Measurements from ENCODE around the gene EPHB1. TPM values are rescaled to one million over a fixed set of nuclear protein-coding genes. Genes with fewer than 3 reads are reported as not detected.

The EPHB1 gene
- total RNA-seq, 2 donors from 2014 or later = 0.59 to 0.62 TPM

GRCh38 chr3:135175728-135176277 lies 380.7 kb downstream of the EPHB1 start:
- Mint-ChIP-seq H3K27me3 (no peaks in the 10 kb centered on the region), H3K4me1 (ENCODE audit: low read depth in 2 of 2) (no peaks in the 10 kb centered on the region)
- ATAC-seq = no peak

DNA sequence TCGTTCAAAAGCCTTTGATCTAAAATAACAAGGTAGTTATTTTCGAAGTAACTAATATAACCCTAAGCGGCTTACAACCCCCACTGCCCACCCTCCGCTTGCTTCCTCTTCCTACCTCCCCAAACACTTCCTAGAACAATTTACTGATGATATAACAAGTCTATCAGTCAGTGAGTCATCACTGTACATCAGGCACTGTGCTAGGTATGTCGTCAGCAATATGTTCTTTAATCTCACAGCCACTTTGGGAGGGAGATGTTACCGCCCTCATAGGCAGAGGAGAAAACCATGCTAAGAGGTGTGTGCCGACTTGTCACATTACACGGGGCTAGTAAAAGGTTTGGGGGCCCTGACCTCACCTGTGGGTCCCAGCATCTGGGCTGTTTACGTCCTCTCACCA lies 381.8 kb downstream of the EPHB1 start:
- ATAC-seq = no peak
- Mint-ChIP-seq H3K9me3 (peaks cover 8% of the 10 kb centered on the region), H3K27ac (no peak overlapping the region), H3K27me3 (no peaks in the 10 kb centered on the region), H3K4me1 (ENCODE audit: low read depth in 2 of 2) (no peaks in the 10 kb centered on the region), H3K4me3 (no peak overlapping the region), H3K36me3 (no peaks in the 10 kb centered on the region)
- DNase-seq (ENCODE audit: low spot score) = no peak

More at GRCh38 chr3:135175728-135176277, 380.7 kb downstream of the EPHB1 start:
- Mint-ChIP-seq H3K36me3 (no peaks in the 10 kb centered on the region), H3K9me3 (peaks cover 8% of the 10 kb centered on the region), H3K4me3 (no peak overlapping the region), H3K27ac (no peak overlapping the region)
- DNase-seq (ENCODE audit: low spot score) = no peak

GRCh38 chr3:135178566-135178965 lies 383.5 kb downstream of the EPHB1 start:
- DNase-seq (ENCODE audit: low spot score) (no peak), ATAC-seq (no peak)
- H3K27me3 Mint-ChIP-seq = peaks cover 0 to 5% of the 10 kb centered on the region in 2 donors

DNA sequence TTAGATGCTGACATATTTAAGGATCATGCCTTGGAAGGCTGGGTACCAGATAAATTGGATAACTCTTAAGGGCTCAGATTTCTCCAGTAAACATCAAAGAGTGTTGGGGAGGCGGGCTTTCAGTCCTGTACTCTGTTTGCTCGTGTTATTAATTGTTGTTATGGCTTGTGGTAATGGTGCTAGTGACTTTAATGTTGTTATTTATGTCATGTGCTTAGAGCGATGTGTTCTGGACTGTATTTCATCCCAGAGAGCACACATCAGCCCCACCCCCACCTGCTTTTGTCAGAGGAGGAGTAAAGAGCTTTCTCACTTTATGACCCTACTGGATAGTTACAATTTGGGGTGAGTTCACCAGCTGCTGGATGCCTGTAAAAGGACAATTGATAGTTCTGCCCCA lies 386.3 kb downstream of the EPHB1 start:
- peaks cover 11% of the 10 kb centered on the region for H3K9me3 Mint-ChIP-seq
- H3K36me3 Mint-ChIP-seq = no peaks in the 10 kb centered on the region
- no peak overlapping the region for H3K4me3 Mint-ChIP-seq
- ATAC-seq (no peak), DNase-seq (ENCODE audit: low spot score) (no peak)
- no peaks in the 10 kb centered on the region for H3K4me1 Mint-ChIP-seq (ENCODE audit: low read depth in 2 of 2)
- H3K27me3 Mint-ChIP-seq = peaks cover 0 to 8% of the 10 kb centered on the region in 2 donors
- no peak overlapping the region for H3K27ac Mint-ChIP-seq

More at GRCh38 chr3:135178566-135178965, 383.5 kb downstream of the EPHB1 start:
- Mint-ChIP-seq H3K4me1 (ENCODE audit: low read depth in 2 of 2) (no peaks in the 10 kb centered on the region), H3K27ac (no peak overlapping the region), H3K9me3 (peaks cover 10% of the 10 kb centered on the region), H3K4me3 (no peak overlapping the region), H3K36me3 (no peaks in the 10 kb centered on the region)

DNA sequence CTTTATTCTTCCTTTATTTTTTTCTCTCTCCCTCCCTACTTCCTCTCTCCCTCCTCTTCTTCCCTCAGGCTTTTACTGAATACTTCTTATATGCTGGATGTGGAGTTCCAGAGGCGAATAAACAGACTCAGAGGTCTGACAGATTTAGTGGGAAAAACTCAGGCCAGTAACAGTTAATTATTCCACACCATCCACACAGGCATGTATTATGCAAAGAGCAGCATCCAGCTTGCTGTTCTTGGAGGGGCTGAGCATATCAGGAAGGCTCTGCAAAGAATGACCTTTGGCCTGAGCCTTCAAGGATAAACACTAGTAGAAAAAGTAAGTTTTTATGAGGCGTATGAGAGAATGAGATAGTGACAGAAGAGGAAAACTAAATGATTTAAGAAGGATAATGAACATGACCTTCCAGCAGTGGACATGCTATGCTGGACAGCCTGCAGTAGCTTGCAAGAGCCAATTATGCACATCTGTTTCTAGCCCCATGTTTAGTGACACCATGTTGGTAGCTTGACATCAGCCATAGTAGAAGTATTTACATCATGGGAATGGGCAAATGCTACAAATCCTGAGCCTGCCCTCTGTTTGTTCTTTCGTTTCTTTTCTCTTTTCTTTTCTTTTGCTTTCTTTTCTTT lies 387.4 kb downstream of the EPHB1 start:
- Mint-ChIP-seq H3K27me3 (peaks cover 0 to 8% of the 10 kb centered on the region in 2 donors), H3K4me3 (no peak overlapping the region), H3K27ac (no peak overlapping the region), H3K36me3 (no peaks in the 10 kb centered on the region), H3K4me1 (ENCODE audit: low read depth in 2 of 2) (no peaks in the 10 kb centered on the region), H3K9me3 (peaks cover 11% of the 10 kb centered on the region)
- ATAC-seq = no peak
- DNase-seq (ENCODE audit: low spot score) = no peak

DNA sequence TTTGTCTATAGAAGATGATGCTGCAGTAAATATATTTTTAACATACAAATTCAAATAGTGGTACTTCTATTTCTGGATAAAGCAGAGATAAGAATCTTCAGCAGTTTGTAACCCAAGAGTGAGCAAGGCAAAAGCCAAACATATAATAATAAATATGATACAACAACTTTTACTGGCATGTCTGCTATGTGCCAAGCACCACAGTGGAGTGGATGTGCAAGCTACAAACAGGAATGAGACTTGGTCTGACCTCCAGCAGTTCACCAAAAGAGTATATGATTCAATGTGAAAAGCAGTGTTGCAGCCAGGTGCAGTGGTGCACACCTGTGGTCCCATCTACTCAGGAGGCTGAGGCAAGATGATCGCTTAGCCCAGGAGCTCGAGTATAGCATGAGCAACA lies 395.6 kb downstream of the EPHB1 start:
- H3K27me3 Mint-ChIP-seq = no peaks in the 10 kb centered on the region
- H3K4me3 Mint-ChIP-seq = no peak overlapping the region
- no peak for ATAC-seq
- DNase-seq (ENCODE audit: low spot score) = no peak
- no peak overlapping the region for H3K27ac Mint-ChIP-seq
- no peaks in the 10 kb centered on the region for H3K9me3 Mint-ChIP-seq
- no peaks in the 10 kb centered on the region for H3K4me1 Mint-ChIP-seq (ENCODE audit: low read depth in 2 of 2)
- H3K36me3 Mint-ChIP-seq = no peaks in the 10 kb centered on the region

GRCh38 chr3:135191708-135192107 lies 396.6 kb downstream of the EPHB1 start:
- DNase-seq (ENCODE audit: low spot score) (no peak), ATAC-seq (no peak)
- Mint-ChIP-seq H3K36me3 (no peaks in the 10 kb centered on the region), H3K9me3 (no peaks in the 10 kb centered on the region), H3K27me3 (no peaks in the 10 kb centered on the region), H3K4me1 (ENCODE audit: low read depth in 2 of 2) (no peaks in the 10 kb centered on the region), H3K4me3 (no peak overlapping the region), H3K27ac (no peak overlapping the region)

- Mint-ChIP-seq H3K27me3 (no peaks in the 10 kb centered on the region), H3K4me1 (ENCODE audit: low read depth in 2 of 2) (no peaks in the 10 kb centered on the region), H3K36me3 (no peaks in the 10 kb centered on the region), H3K9me3 (no peaks in the 10 kb centered on the region), H3K27ac (no peak overlapping the region), H3K4me3 (no peak overlapping the region)
- no peak for ATAC-seq
- no peak for DNase-seq (ENCODE audit: low spot score)
Observed at GRCh38 chr3:135192929-135193328, 397.9 kb downstream of the EPHB1 start.

DNA sequence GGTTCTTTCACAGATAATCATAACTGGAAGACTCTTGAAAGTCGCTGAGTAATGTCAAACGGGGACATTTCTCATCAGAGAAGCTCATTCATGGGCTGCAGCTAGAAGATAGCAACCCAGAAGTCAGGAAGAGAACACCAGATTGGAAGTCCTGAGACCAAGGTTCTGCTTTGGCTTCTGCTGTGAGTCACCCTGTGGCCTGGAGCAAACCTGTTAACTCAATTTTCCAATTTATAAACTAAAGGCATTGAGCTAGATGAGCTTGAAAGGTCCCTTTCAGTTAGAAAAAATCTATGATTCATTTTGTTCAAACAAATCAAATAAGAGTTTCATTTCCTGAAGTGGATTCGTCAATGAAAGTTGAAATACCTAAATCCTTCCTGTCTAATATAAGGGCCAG lies 402.2 kb downstream of the EPHB1 start:
- peaks cover 10% of the 10 kb centered on the region for H3K9me3 Mint-ChIP-seq
- no peaks in the 10 kb centered on the region for H3K36me3 Mint-ChIP-seq
- ATAC-seq (no peak), DNase-seq (ENCODE audit: low spot score) (no peak)
- no peak overlapping the region for H3K4me3 Mint-ChIP-seq
- H3K4me1 Mint-ChIP-seq (ENCODE audit: low read depth in 2 of 2) = no peaks in the 10 kb centered on the region
- H3K27me3 Mint-ChIP-seq = no peaks in the 10 kb centered on the region
- H3K27ac Mint-ChIP-seq = no peak overlapping the region

- ATAC-seq (no peak), DNase-seq (ENCODE audit: low spot score) (no peak)
- no peak overlapping the region for H3K27ac Mint-ChIP-seq
- no peaks in the 10 kb centered on the region for H3K27me3 Mint-ChIP-seq
- no peaks in the 10 kb centered on the region for H3K4me1 Mint-ChIP-seq (ENCODE audit: low read depth in 2 of 2)
- peaks cover 14% of the 10 kb centered on the region for H3K9me3 Mint-ChIP-seq
- no peak overlapping the region for H3K4me3 Mint-ChIP-seq
- no peaks in the 10 kb centered on the region for H3K36me3 Mint-ChIP-seq
Observed at GRCh38 chr3:135197856-135198255, 402.8 kb downstream of the EPHB1 start.

DNA sequence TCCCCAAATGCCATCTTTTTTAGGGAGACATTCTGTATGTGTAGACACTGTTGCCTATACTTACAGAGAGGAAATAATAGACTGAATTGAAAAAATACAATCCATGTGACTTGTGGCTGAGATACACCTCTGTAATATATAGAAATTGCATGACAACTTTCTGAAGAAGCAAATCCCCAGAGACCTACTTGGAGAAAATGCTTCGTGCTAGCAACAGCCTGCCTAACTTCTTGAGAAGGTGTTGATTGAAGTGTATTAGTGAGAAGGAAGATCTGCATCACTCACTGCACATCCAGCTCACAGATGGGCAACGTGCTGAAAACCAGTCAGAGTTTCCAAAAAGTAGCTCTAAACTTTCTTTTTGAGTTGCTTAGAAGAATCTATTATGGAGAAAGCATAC lies 404.1 kb downstream of the EPHB1 start:
- no peaks in the 10 kb centered on the region for H3K27me3 Mint-ChIP-seq
- H3K36me3 Mint-ChIP-seq = no peaks in the 10 kb centered on the region

DNA sequence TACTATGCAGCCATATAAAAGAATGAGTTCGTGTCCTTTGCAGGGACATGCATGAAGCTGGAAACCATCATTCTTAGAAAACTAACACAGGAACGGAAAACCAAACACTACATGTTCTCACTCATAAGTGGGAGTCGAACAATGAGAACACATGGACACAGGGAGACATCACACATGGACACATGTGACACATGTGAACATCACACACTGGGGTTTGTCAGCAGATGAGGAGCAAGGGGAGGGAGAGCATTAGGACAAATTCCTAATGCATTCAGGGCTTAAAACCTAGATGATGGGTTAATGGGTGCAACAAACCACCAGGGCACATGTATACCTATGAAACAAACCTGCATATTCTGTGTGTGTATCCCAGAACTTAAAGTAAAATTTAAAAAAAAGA lies 408.0 kb downstream of the EPHB1 start:
- H3K4me1 Mint-ChIP-seq (ENCODE audit: low read depth in 2 of 2) = no peaks in the 10 kb centered on the region
- H3K9me3 Mint-ChIP-seq = peaks cover 22% of the 10 kb centered on the region
- H3K4me3 Mint-ChIP-seq = no peak overlapping the region
- no peaks in the 10 kb centered on the region for H3K36me3 Mint-ChIP-seq
- DNase-seq (ENCODE audit: low spot score) (no peak), ATAC-seq (no peak)
- no peaks in the 10 kb centered on the region for H3K27me3 Mint-ChIP-seq
- no peak overlapping the region for H3K27ac Mint-ChIP-seq

More for the DNA sequence above, 404.1 kb downstream of the EPHB1 start:
- no peaks in the 10 kb centered on the region for H3K4me1 Mint-ChIP-seq (ENCODE audit: low read depth in 2 of 2)
- DNase-seq (ENCODE audit: low spot score) = no peak
- ATAC-seq = no peak
- no peak overlapping the region for H3K27ac Mint-ChIP-seq
- H3K9me3 Mint-ChIP-seq = peaks cover 16% of the 10 kb centered on the region
- no peak overlapping the region for H3K4me3 Mint-ChIP-seq

GRCh38 chr3:135213213-135213612 lies 418.2 kb downstream of the EPHB1 start:
- H3K36me3 Mint-ChIP-seq = no peaks in the 10 kb centered on the region
- H3K27me3 Mint-ChIP-seq = peaks cover 4 to 7% of the 10 kb centered on the region in 2 donors
- H3K27ac Mint-ChIP-seq = no peak overlapping the region
- ATAC-seq (no peak), DNase-seq (ENCODE audit: low spot score) (no peak)
- no peaks in the 10 kb centered on the region for H3K4me1 Mint-ChIP-seq (ENCODE audit: low read depth in 2 of 2)
- no peak overlapping the region for H3K4me3 Mint-ChIP-seq
- peaks cover 5% of the 10 kb centered on the region for H3K9me3 Mint-ChIP-seq

GRCh38 chr3:135213822-135214221 lies 418.8 kb downstream of the EPHB1 start:
- H3K4me3 Mint-ChIP-seq = no peak overlapping the region
- H3K36me3 Mint-ChIP-seq = no peaks in the 10 kb centered on the region
- no peaks in the 10 kb centered on the region for H3K4me1 Mint-ChIP-seq (ENCODE audit: low read depth in 2 of 2)
- DNase-seq (ENCODE audit: low spot score) (no peak), ATAC-seq (no peak)
- H3K9me3 Mint-ChIP-seq = peaks cover 8% of the 10 kb centered on the region
- H3K27ac Mint-ChIP-seq = no peak overlapping the region
- H3K27me3 Mint-ChIP-seq = peaks cover 4 to 7% of the 10 kb centered on the region in 2 donors

DNA sequence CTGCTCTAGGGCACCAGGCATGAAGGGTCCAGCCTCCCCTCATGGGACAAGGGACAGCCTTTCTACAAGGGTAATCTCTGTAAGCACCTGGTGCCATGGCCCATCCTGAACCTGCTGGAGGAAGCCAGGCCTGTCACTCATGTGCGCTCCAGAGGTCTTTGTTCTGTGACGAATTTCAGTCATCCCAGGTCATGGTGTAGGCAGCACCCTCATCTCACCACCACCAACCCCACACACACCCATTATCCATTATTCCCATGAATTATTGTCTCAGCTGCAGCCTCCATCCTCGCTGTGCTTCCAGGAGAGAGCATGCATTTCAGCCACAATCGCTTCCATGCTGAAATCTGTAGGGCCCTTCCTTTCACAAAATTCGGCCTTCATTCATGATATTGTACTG lies 419.3 kb downstream of the EPHB1 start:
- H3K9me3 Mint-ChIP-seq = peaks cover 12% of the 10 kb centered on the region
- no peaks in the 10 kb centered on the region for H3K4me1 Mint-ChIP-seq (ENCODE audit: low read depth in 2 of 2)
- no peaks in the 10 kb centered on the region for H3K36me3 Mint-ChIP-seq
- no peak overlapping the region for H3K4me3 Mint-ChIP-seq
- ATAC-seq = no peak
- DNase-seq (ENCODE audit: low spot score) = no peak
- H3K27me3 Mint-ChIP-seq = peaks cover 4 to 7% of the 10 kb centered on the region in 2 donors
- no peak overlapping the region for H3K27ac Mint-ChIP-seq
